ENCODE data around the gene DUSP12. TPM values are rescaled to one million over a fixed set of nuclear protein-coding genes. Genes with fewer than 3 reads are reported as not detected.
A peak's percentile ranks its signal among the peaks of the same experiment; 100 is the strongest.

The DUSP12 gene
- total RNA-seq, 1 experiment from 2014 or later = 28.0 TPM

DNA sequence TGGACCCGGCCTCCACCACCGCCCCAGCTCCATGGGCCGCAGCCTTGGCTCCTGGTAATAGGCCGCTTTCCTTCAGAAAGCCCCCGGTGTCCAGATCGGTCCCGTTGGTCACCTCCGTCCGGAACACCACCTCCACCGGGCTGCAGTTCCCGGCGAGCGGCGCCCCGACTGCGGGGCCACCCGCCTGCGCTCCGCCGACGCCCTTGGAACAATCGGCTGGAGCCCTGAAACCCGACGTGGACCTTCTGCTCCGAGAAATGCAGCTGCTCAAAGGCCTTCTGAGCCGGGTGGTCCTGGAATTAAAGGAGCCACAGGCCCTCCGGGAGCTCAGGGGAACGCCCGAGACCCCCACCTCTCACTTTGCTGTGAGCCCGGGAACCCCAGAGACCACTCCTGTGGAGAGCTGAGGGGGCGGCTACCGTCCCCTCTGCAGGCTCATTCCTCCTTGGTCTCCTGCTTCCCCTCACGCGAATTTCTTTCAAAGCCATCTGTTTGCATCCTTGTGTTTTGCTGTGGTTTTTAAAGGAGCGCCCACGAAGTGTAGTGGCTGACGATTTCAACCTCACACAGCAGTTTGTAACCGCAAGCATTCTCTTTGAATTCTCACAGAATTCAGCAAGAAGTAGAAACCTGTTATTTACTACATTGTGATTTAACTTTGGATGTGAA is 22.2 kb upstream of the DUSP12 start:
- Histone ChIP-seq H3K4me2 (ENCODE audit: insufficient read depth, insufficient read length, low read length) (peak overlapping the region; percentile 98), H2AFZ (ENCODE audit: low read length) (no peak overlapping the region), H3K4me1 (ENCODE audit: insufficient read depth, low read length) (no peaks in the 10 kb centered on the region; the same call in 1 of the 2 replicates), H2BK12ac (ENCODE audit: insufficient read length, low read depth, low read length) (no peak overlapping the region), H4K8ac (replicated peaks; ENCODE audit: insufficient read length, low read depth, low read length) (no peak overlapping the region), H3K79me1 (ENCODE audit: insufficient read depth, low read depth, low read length, poor library complexity, severe bottlenecking) (no peaks in the 10 kb centered on the region), H3T11ph (ENCODE audit: low read length) (no peak overlapping the region), H3K27ac (ENCODE audit: insufficient read length, low read depth, low read length) (no peak overlapping the region), H2BK15ac (ENCODE audit: low read depth, low read length) (no peak overlapping the region), H3K23ac (ENCODE audit: insufficient read length, low read depth, low read length) (no peak overlapping the region), H3K9ac (ENCODE audit: extremely low read depth, insufficient read length, low read length) (peak overlapping the region; percentile 75), H2BK20ac (ENCODE audit: low read depth, low read length, poor library complexity, severe bottlenecking) (no peak overlapping the region), H4K91ac (ENCODE audit: insufficient read length, low read depth, low read length) (no peak overlapping the region), H3K14ac (ENCODE audit: insufficient read depth, low read length) (peak overlapping the region; percentile 88), H2BK5ac (ENCODE audit: insufficient read length, low read length) (no peak overlapping the region), H3K4ac (ENCODE audit: low read depth, low read length) (no peak overlapping the region), H3K9me3 (ENCODE audit: control insufficient read depth, low read depth, low read length) (no peaks in the 10 kb centered on the region), H2AK5ac (ENCODE audit: insufficient read length, low read length) (no peak overlapping the region), H2BK120ac (ENCODE audit: low read depth, low read length, poor library complexity, severe bottlenecking) (no peak overlapping the region), H4K20me1 (ENCODE audit: control insufficient read depth, insufficient read depth, insufficient read length) (no peaks in the 10 kb centered on the region), H3K79me2 (ENCODE audit: insufficient read depth, low read length) (no peaks in the 10 kb centered on the region), H3K27me3 (ENCODE audit: insufficient read depth, low read length) (peaks cover 14% of the 10 kb centered on the region; the same call in 1 of the 2 replicates), H3K23me2 (ENCODE audit: insufficient read length, low read depth, low read length, poor library complexity, severe bottlenecking) (peaks cover 9% of the 10 kb centered on the region), H3K18ac (ENCODE audit: insufficient read length, low read depth, low read length) (peak overlapping the region; percentile 86), H3K56ac (ENCODE audit: insufficient read length, low read depth, low read length) (no peak overlapping the region), H4K5ac (ENCODE audit: insufficient read length, low read depth, low read length) (no peak overlapping the region)
- peaks cover 15 to 30% of the 10 kb centered on the region in 2 experiments for H3K4me1 Mint-ChIP-seq
- TF ChIP-seq, protein P1, sequence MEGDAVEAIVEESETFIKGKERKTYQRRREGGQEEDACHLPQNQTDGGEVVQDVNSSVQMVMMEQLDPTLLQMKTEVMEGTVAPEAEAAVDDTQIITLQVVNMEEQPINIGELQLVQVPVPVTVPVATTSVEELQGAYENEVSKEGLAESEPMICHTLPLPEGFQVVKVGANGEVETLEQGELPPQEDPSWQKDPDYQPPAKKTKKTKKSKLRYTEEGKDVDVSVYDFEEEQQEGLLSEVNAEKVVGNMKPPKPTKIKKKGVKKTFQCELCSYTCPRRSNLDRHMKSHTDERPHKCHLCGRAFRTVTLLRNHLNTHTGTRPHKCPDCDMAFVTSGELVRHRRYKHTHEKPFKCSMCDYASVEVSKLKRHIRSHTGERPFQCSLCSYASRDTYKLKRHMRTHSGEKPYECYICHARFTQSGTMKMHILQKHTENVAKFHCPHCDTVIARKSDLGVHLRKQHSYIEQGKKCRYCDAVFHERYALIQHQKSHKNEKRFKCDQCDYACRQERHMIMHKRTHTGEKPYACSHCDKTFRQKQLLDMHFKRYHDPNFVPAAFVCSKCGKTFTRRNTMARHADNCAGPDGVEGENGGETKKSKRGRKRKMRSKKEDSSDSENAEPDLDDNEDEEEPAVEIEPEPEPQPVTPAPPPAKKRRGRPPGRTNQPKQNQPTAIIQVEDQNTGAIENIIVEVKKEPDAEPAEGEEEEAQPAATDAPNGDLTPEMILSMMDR (conservative IDR thresholded peaks at IDR 0.05) = no peak
- peaks cover 68% of the 10 kb centered on the region for H3K27me3 Mint-ChIP-seq (ENCODE audit: low read depth)
- peak overlapping the region; percentile 78 to 92 for H3K4me3 Mint-ChIP-seq
- no CpG with 5 or more reads among the region's 38 CpGs for WGBS (ENCODE audit: extremely low coverage, insufficient read length, low lambda C conversion rate)
- H3K27ac Mint-ChIP-seq = no peak overlapping the region; a peak in 1 of 7 replicates
- DNase-seq = no peak
- H3K36me3 Mint-ChIP-seq (ENCODE audit: insufficient read depth in 1 of 3, low read depth in 3 of 3) = peaks cover 0 to 2% (median 0%) of the 10 kb centered on the region in 3 experiments; a peak in 2 of 7 replicates
- H3K9me3 Mint-ChIP-seq = no peaks in the 10 kb centered on the region
